Measurements from ENCODE around the gene KEAP1. TPM values are rescaled to one million over a fixed set of nuclear protein-coding genes. Genes with fewer than 3 reads are reported as not detected.

Gene KEAP1
- total RNA-seq, 2 experiments from 2014 or later: 10.5 to 11.6 TPM

DNA sequence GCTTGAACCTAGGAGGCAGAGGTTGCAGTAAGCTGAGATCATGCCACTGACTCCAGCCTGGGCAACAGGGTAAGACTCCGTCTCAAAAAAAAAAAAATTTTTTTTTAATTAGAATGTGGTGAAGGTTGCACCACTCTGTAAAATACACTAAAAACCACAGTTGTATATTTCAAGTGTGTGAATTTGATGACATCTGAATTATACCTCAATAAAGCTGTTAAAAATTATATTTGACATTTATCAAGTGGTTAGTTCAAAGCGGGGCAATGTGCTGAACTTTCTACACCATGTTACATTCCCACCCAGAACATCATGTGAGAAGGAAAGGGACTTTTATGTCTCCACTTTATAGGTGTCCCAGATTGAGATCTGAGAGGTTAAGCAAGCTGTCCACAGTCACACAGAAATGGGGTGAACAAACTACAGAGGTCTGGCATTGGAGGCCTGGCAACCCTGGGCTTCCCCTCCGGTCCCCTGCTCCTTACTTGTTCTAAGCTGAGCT lies 20.0 kb upstream of the KEAP1 start:
- Mint-ChIP-seq H3K27ac (no peak overlapping the region), H3K4me3 (no peak overlapping the region), H3K36me3 (ENCODE audit: low read depth) (no peaks in the 10 kb centered on the region), H3K27me3 (peaks cover 20% of the 10 kb centered on the region), H3K9me3 (no peaks in the 10 kb centered on the region), H3K4me1 (ENCODE audit: low read depth) (peaks cover 13% of the 10 kb centered on the region)
- H3K27me3 ChIP-seq (ENCODE audit: control insufficient read depth in 1 of 2, insufficient read depth in 2 of 2, low read length in 2 of 2): peaks cover 11 to 16% of the 10 kb centered on the region in 2 experiments
- H3K4me3 ChIP-seq (ENCODE audit: low read length): no peak overlapping the region
- ChIA-PET CTCF (interaction anchor here (0.7 kb wide), 1 partner anchor 420 kb away, joined by 3 read pairs; no protein-coding TSS in a partner anchor), POLR2A (no interaction called here)
- intact Hi-C loops (cut with DNase I, micrococcal nuclease): no loop called here
- TF ChIP-seq, protein P1, sequence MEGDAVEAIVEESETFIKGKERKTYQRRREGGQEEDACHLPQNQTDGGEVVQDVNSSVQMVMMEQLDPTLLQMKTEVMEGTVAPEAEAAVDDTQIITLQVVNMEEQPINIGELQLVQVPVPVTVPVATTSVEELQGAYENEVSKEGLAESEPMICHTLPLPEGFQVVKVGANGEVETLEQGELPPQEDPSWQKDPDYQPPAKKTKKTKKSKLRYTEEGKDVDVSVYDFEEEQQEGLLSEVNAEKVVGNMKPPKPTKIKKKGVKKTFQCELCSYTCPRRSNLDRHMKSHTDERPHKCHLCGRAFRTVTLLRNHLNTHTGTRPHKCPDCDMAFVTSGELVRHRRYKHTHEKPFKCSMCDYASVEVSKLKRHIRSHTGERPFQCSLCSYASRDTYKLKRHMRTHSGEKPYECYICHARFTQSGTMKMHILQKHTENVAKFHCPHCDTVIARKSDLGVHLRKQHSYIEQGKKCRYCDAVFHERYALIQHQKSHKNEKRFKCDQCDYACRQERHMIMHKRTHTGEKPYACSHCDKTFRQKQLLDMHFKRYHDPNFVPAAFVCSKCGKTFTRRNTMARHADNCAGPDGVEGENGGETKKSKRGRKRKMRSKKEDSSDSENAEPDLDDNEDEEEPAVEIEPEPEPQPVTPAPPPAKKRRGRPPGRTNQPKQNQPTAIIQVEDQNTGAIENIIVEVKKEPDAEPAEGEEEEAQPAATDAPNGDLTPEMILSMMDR (IDR thresholded peaks at IDR 0.05): no peak
- H3K36me3 ChIP-seq (ENCODE audit: insufficient read depth, low read length): no peaks in the 10 kb centered on the region
- peaks cover 0 to 9% of the 10 kb centered on the region in 2 experiments for H3K9me3 ChIP-seq (ENCODE audit: control insufficient read depth in 1 of 2, insufficient read depth in 1 of 2, low read length in 2 of 2)
- no peak overlapping the region for H3K27ac ChIP-seq (ENCODE audit: low read depth in 1 of 2, low read length in 2 of 2)
- DNase-seq (peak in 3 of 14 experiments; percentile 52 to 71 (median 58)), ATAC-seq (ENCODE audit: poor library complexity) (no peak)
- H3K4me1 ChIP-seq (ENCODE audit: insufficient read depth, low read length): peaks cover 21% of the 10 kb centered on the region

DNA sequence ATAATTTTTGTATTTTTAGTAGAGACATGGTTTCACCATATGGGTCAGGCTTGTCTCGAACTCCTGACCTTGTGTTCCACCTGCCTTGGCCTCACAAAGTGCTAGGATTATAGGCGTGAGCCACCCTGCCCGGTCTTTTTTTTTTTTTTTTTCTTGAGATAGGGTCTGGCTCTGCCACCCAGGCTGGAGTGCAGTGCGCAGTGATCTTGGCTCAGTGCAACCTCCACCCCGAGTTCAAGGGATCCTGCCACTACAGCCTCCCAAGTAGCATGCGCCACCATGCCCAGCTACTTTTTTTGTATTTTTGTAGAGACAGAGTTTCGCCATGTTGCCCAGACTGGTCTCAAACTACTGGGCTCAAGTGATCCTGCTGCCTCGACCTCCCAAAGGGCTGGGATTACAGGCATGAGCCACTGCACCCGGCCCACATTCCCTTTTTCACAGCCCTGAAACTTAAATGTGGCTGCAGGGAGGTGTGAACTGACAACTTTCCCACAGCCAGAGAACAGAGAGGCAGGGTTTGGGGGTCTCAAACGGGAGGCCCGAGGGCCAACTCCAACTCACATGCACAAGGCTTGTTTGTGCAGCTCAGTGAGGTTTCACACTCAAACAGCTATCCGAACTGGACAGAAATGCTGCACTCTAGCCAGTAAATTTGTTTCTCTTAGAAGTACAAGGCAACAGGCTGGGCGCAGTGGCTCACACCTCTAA lies 18.5 kb upstream of the KEAP1 start:
- Mint-ChIP-seq H3K4me3 (no peak overlapping the region), H3K27ac (no peak overlapping the region), H3K36me3 (ENCODE audit: low read depth) (no peaks in the 10 kb centered on the region), H3K4me1 (ENCODE audit: low read depth) (peaks cover 22% of the 10 kb centered on the region), H3K9me3 (no peaks in the 10 kb centered on the region), H3K27me3 (peaks cover 29% of the 10 kb centered on the region)
- Histone ChIP-seq H3K36me3 (ENCODE audit: insufficient read depth, low read length) (no peaks in the 10 kb centered on the region), H3K27ac (ENCODE audit: low read depth in 1 of 2, low read length in 2 of 2) (no peak overlapping the region), H3K4me3 (ENCODE audit: low read length) (no peak overlapping the region), H3K27me3 (ENCODE audit: control insufficient read depth in 1 of 2, insufficient read depth in 2 of 2, low read length in 2 of 2) (peaks cover 23 to 29% of the 10 kb centered on the region in 2 experiments), H3K9me3 (ENCODE audit: control insufficient read depth in 1 of 2, insufficient read depth in 1 of 2, low read length in 2 of 2) (peaks cover 0 to 13% of the 10 kb centered on the region in 2 experiments), H3K4me1 (ENCODE audit: insufficient read depth, low read length) (peaks cover 33% of the 10 kb centered on the region)
- DNase-seq: peak in 1 of 14 experiments; percentile 11
- TF ChIP-seq, protein P1 (IDR thresholded peaks at IDR 0.05): no peak
- CTCF ChIA-PET: interaction anchor here (1.5 kb wide), 1 partner anchor 16 kb away, joined by 3 read pairs; no protein-coding TSS in a partner anchor
- no peak for ATAC-seq (ENCODE audit: poor library complexity)
- intact Hi-C loops (cut with DNase I, micrococcal nuclease): no loop called here
- POLR2A ChIA-PET: no interaction called here

DNA sequence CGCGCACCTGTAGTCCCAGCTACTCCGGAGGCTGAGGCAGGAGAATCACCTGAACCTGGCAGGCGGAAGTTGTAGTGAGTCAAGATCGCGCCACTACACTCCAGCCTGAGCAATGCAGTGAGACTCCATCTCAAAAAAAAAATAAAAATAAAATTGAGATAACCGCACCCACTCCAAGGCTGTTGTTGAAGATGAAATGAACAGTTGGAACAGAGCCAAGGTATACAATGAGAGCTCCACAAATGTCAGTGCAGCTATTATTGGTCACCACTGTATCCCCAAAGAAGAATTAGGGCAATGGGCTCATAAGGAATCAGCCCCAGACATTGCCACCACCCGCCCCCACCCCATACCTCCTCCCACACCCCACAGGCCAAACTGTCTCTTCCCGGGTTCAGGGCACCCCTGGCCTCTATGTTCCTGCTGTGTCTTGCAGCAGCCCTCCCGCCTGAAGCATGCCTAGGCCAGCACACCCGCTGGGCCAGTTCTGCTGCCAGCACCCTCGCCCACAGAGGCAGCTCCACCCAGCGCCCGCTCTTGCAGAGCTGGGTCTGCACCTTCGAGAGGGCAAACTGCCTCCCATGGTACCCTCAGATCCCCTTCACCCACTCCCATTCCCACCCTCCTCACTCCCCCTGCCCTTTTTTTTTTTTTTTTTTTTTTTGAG lies 17.6 kb upstream of the KEAP1 start:
- Mint-ChIP-seq H3K4me1 (ENCODE audit: low read depth) (peaks cover 24% of the 10 kb centered on the region), H3K27me3 (peaks cover 37% of the 10 kb centered on the region), H3K27ac (no peak overlapping the region), H3K9me3 (no peaks in the 10 kb centered on the region), H3K36me3 (ENCODE audit: low read depth) (no peaks in the 10 kb centered on the region), H3K4me3 (no peak overlapping the region)
- ChIA-PET CTCF (interaction anchor here (1.5 kb wide), 1 partner anchor 15 kb away, joined by 3 read pairs; no protein-coding TSS in a partner anchor), POLR2A (no interaction called here)
- peak in 1 of 14 experiments; percentile 19 for DNase-seq
- TF ChIP-seq, protein P1 (IDR thresholded peaks at IDR 0.05): no peak
- H3K9me3 ChIP-seq (ENCODE audit: control insufficient read depth in 1 of 2, insufficient read depth in 1 of 2, low read length in 2 of 2): peaks cover 0 to 13% of the 10 kb centered on the region in 2 experiments
- intact Hi-C loops (cut with DNase I, micrococcal nuclease): no loop called here
- peaks cover 33% of the 10 kb centered on the region for H3K4me1 ChIP-seq (ENCODE audit: insufficient read depth, low read length)
- no peaks in the 10 kb centered on the region for H3K36me3 ChIP-seq (ENCODE audit: insufficient read depth, low read length)
- no peak for ATAC-seq (ENCODE audit: poor library complexity)
- no peak overlapping the region for H3K4me3 ChIP-seq (ENCODE audit: low read length)
- H3K27me3 ChIP-seq (ENCODE audit: control insufficient read depth in 1 of 2, insufficient read depth in 2 of 2, low read length in 2 of 2): peaks cover 31 to 35% of the 10 kb centered on the region in 2 experiments
- H3K27ac ChIP-seq (ENCODE audit: low read depth in 1 of 2, low read length in 2 of 2): no peak overlapping the region
